HG03108 (cell line): ENCODE measurements around the gene BTG2.
"Not testable (repeated sequence)": the region's sequence is repeated elsewhere in the genome, so short reads cannot be mapped to it uniquely, and the experiment has no call there.

Experiments used
- ATAC-seq: cut with Tn5 transposase; IDR thresholded peaks from one replicate; pipeline ENCODE4 v1.9.1; 2021; ENCODE audit warnings: moderate library complexity; ENCODE audit not compliant: unreplicated experiment

BTG2 gene

DNA sequence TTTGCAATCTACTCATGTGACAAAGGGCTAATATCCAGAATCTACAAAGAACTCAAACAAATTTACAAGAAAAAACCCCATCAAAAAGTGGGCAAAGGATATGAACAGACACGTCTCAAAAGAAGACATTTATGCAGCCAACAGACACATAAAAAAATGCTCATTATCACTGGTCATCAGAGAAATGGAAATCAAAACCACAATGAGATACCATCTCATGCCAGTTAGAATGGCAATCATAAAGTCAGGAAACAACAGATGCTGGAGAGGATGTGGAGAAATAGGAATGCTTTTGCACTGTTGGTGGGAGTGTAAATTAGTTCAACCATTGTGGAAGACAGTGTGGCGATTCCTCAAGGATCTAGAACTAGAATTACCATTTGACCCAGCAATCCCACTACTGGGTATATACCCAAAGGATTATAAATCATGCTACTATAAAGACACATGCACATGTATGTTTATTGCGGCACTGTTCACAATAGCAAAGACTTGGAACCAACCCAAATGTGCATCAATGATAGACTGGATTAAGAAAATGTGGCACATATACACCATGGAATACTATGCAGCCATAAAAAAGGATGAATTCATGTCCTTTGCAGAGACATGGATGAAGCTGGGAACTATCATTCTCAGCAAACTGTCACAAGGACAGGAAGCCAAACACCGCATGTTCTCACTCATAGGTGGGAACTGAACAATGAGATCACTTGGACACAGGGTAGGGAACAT, 8.9 kb downstream of the BTG2 start:
- ATAC-seq = not testable (repeated sequence)

DNA sequence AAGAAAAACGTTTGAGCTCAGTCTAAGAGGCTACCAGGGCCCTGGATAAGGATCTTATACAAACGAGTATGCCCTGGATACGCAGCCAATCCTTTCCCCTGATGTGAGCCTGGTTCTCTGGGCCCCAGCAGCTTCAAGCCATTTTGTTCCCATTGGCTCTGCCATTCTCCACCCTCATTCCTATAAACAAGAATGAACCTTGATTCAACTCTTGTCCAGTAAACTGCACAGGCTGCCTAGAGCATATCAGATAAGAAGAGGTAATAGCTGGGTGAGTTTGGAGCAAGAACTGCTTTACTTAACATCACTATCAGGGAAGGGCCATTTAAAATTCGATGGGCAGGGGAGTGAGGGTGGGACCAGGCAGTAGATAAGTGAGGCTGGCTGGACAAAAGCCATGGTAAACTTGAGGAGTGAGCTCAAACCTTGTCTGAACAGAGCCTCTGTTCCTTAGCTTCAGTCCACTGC, 11.3 kb downstream of the BTG2 start:
- ATAC-seq = no peak

DNA sequence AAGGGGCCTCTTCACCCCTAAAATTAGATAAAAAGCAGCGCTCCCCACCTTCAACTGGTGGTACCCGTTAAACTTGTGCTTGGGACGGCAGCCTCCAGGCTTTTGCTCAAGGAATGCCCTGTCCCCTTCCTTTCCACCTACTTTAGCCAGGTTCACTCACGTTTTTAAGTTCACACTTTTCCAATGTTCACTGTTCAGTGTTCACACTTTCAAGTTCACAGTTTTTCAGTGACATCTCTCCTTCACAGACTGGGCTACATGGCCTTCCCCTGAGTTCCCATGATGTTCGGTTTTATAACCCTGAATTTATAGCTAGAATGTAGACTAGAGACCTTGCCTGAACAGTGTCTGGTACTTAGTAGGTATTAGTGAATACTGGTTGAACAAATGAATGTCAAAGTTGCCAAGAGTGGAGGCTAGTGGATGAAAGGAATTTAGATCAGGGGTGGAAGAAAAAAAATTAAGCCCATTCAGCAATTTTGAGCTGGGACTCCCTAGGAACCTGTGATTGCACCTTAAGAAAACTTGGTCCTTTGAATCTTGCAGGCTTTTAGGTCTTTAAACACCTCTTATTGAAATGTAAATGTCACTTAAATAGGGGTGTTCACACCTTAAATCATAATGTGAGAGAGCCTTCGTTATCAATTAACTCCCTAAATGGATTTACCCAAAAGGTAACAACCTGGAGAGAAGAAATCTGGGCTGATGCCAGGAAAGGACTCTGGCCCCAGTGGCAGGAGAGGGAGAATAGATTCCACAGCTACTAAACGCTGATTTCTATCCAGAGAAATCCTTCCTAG, 12.3 kb downstream of the BTG2 start:
- ATAC-seq = no peak

DNA sequence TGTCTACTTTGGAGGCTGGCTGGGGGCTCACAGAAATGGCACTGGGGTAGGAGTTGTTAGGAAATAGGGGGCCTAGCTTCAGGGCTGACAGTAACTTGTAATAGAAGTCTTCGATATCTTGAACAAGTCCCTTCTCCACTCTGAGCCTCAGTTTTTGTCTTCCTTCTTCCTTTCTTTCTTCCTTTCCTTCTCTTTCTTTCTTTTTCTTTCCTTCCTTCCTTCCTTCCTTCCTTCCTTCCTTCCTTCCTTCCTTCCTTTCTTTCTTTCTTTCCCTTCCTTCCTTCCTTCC, 12.9 kb downstream of the BTG2 start:
- ATAC-seq = no peak

DNA sequence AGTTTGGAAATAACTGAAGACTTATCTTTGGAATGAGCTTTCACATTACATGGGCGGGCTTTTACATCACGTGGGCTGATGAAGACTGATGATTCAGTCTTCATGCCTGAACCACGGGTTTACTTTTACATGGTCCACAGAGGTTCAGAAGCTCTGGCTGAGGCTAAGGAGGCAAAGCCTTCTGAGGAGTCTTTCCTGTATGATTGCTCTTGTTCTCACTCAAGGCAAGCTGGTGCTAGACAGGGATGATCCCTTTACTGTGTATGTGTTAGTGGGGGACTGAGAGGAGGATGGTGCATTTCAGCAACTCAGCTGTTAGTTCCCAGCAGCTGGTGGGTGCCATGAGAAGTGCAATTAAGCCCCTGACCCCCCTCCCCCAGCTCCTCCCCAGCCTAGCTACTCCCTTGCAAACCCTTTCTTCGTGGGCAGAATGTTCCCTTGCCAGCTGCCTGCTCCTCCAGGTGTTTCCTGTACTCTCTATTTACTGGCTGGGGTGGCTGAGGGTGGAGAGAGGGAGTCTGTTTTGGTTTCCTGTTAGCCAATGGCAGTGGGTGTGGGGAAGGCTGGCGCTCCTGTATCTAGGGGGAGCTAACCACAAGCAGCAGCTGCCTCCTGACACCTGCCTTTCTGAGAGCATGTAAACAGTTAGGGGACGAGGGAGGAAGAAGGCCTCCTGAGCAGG, 15.4 kb downstream of the BTG2 start:
- ATAC-seq = peak; percentile 54

DNA sequence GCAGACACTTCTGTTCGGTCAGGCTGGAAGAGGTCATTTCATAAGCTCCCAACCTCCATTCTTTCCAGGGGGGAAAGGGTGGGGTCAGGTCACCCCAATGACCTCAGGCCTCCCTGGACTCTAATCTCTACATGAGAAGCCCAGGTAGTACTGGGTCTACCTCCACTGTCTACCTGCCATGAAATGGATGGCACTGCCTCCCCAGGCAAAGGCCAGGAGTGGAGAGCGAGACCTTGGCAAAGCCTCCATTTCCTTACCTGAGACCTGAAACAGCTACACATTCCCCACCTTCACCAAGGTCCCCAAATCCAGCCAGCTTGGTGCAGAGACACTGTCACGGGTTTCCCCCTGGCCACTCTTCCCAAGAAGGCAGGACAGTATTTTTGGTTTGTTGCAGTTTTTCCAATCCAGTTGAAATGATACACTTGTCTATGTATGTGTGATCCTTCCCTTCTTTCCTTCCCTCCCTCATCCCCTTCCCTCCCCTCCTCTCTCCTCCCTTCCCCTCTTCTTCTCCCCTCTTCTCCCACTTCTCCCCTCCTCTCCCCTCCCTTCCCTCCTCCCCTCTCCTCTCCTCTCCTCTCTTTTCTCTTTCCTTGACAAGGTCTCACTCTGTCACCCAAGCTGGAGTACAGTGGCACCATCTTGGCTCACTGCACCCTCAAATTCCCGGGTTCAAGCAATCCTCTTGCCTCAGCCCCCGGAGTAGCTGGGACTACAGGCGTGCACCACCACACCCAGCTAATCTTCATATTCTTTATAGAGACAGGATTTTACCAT, 16.1 kb downstream of the BTG2 start:
- ATAC-seq = no peak

DNA sequence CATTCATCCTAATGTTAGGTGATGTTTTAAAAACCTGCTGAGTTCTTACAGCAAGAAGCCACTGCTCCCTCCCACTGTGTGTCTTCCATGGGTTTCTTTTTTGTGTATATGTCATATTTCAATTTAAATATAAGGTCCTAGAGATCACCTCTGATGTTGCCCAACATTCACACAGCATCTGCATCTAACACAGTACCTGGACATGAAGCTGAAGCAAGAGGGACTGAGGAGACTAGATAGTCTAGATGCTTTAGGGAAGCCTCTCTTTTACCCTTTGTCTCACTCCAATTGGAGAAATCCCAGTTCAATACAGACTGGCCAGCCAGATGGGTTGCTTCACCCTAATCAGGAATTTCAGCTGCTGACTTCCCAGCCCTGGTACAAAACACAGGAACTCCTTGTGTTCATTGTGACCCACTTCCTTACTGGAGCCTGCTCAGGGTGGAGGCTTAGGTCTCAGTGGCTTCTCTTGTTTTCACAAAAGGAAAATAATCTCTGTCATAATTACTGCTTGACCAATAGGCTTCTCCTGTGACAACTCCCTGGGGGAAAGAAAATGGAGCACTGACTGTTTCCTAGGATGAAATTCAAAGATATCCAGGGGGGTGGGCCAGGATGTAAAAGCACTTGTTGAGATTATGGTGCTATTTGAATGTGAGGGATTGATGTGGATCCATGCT, 17.3 kb downstream of the BTG2 start:
- ATAC-seq = no peak

DNA sequence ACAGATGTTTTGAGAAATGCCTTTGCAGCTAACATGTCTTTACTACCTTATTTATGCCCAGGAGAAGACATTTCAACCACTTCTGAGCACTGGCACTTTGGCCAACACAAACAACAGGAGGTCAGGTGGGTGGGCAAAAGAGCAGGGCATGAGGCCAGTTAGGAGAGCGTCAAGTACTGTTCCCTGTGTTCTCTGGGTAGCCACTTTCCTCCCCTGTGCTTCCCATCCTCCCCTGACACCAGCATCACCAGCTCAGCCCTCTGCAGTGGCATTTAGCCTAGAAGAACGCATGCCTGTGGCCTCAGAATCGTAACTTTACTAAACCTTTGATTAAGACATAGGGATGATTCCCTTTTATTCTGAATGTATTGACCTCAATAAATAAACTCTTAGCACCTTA, 18.3 kb downstream of the BTG2 start:
- ATAC-seq = no peak

DNA sequence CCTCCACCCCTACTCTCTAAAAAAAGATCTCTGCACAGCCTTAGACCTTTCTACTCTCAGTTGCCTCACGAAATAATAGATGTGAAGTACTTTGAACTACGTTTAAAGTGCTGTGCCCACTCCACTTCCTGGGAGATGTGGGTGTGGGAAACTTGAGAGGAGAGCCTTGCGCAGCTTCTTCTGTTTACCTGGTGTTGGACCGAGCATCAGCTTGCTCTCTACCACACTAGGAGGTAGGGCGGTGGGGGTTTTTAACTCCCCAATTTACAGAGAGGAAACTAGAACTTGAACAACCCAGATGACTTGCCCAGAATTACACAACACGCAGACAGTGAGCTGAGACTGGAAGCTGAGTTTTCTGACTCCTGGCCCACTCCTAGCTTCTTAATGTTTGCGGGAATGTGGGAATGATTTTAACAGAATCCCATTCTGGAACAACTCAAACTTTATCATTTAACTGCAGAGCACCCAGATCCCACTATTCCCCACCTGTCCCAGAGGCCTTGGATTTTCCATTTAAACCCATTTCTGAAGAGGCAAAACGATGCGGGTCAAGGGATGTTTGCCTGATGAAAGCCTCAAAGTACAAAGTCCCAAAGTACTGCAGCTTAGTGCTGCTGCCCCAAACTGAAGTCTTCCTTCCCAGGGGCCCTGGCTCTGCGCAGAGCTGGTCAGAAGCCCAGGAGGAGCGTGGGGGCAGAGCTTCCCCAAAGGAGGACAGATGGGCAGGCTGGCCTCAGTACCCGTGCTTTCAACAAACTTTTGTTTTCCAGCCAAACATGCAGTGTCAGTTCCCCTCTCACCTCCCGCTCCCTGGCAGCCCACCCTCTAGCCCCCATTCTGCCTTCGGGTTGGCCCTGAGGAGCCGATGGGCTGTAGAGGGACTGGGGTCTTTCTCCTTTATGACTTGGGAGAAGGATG, 19.0 kb downstream of the BTG2 start:
- ATAC-seq = no peak

DNA sequence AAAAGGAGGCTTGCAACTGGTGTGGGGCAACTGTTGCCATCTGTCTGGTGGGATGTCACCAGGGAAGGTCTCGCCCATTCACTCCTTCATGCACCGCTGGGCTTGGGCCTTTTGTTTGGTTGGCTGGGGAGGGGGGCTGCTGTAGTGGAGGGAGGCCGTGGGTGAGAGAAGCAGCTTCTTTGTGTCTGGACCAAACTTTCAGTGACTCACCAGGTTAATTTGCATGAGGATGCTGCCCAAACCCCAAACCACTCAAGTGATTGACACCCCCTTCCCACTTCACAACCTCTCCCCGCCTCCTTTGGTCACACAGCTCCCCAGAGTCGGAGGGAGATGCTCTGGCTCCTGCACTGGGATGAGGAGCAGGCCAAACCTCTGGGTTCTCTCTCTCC, 19.7 kb downstream of the BTG2 start:
- ATAC-seq = peak; percentile 27

DNA sequence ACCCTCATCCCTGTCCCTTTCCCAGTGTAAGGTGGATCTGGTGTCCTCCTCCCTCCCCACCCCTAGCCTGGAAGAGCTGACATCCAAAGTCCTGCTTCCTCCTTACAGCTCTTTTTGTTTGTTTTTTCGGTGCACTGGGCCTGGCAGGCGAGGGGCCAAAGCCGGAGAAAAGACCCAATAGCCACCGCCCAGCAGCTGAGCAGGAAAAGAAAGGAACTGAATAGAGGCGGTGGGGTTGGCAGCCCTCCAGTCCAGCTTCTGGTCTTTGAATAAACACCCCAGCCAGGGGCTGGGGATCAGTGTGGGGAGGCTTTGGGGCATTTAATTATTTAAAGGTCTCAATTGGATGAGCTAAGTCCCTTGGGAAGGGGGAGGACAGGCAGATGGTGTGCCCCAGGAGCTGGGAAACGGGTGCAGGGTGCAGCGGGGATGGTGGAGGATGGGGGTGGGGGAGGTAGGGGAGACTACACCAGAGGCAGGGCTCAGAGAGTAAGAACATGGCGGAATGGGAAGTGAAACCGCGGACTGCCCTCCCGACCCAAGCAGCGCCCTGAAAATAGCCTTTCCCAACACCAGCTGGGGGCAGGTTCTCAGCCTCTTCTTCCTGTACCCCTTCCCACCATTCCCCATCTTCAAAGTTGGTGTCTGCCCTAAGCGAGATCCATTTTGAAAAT, 20.2 kb downstream of the BTG2 start:
- no peak for ATAC-seq

DNA sequence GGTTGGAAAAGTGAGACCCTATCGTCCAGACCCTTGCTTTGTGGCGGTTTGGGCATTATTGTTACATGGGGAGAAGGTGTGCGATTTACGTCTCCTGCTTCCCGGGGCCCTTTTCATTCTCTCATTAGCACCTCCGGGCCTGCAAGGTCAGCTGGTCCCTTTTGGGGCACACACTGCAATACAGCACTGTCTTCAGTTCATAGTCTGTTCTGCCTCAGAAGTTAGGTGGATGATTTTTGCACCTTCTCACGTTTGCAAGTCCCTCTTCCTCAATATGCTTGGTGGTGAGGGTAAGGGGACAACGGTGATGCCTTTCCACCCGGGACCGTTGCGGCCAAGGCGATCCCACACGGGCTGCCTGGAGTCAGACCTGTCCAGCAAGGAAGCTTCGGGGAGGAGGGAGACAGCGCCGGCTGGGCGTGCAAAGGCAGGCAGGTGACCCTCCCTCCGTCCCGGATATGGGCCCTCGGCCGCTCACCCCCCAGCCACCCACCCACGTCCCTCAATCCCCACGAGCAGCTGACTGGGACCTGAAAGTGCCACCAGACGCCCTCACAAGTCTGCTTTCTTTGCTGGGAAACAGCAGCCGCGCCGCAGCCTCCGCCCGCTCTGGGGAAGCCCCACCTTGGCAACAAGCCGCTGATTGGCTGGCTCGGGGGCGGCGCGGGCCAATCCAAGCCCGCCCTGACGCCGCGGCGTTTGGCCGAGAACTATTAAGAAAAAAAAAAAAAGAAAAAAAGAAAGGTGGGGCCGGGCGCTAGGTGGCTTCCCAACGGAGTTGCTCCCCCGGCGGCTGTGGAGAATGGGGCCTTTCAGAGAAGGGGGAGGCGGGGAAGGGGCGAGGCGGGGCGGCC, 21.7 kb downstream of the BTG2 start:
- ATAC-seq = peak; percentile 49

DNA sequence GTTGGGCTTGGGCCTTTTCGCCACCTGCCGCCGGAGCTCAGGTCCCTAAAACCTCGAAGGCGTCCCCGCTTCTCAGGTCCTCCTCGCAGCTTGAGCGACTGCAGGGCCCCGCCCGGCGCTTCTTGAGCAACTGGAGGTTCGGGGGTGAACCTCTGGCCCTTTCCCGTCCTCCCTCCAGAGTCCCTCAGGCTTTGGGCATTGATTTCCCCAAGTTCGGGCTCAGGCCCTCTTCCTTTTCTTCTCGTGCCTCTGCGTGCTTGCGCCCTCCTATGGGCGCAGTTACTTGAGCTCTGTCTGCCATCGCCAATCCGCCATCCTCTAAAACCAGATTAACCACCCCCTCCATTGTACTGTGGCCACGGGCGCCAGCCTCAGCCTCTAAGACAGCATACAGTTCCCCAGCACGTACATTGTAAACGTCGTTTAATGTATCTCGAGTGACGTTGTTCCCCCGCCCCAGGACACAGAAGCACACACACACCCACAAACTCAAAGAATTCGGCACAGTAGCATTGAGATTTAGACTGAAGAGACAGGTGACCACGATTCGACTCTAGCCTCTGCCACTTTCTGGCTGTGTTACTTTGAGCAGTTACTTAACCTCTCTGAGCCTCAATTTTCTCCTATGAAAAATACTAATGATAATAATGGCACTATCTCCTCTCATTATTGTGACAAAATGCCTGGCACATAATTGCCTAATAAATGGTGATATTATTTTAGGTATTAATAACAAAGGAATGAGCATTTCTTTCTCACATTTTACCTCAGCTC, 22.6 kb downstream of the BTG2 start:
- peak; percentile 23 for ATAC-seq

DNA sequence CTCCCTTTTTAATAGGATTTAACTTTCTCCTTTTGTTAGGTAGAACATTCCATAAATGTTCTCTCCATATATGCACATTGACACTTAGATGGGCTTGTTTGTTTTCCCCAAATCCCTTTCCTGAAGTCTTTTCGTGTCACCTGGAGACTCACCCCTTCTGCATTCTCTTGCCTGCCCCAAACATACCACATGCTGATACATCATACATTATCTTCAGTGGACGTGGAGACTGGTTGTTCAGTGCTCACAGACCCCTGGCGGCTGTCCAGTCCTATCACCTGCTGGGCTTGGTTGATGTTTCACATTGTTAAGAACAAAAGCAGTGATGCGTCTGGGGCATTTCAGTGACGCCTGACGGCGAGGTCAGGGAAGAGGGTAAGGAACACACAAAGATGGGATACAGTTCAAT, 23.4 kb downstream of the BTG2 start:
- ATAC-seq = no peak

DNA sequence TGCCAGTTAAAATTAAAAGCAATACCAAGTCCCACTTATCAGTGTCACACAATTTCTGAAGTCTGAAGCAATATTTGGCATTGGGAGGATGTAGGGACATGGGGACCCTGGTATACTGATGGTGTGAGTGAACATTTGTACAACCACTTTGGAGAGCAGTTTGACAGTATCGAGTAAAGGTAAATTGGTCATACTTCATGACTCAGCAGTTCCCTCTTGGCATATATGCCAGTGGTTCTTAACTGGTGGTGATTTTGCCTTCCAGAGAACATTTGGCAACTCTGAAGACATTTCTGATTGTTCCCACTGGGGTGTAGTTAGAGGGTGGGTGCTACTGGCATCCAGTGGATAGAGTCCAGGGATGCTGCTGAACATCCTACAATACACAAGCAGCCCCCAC, 25.9 kb downstream of the BTG2 start:
- no peak for ATAC-seq

DNA sequence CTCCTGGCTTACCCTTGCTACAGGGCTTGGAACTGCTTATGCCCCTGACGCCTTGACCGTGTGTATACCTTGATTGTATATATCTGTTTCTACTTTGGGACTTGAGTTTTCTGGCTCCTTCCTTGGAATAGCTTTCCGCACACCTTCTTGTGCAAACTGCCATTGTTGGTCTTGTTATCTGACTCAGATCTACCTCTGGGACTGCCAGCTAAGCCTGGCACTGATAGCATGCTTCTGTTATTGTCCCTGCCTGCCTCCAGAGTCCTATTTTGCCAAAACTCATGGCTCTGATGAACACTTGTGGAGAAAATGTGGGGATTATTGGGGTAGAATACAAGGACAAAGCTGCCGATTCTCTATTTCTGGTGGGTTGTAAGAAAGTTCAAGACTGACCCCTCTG, 30.2 kb downstream of the BTG2 start:
- ATAC-seq = no peak

DNA sequence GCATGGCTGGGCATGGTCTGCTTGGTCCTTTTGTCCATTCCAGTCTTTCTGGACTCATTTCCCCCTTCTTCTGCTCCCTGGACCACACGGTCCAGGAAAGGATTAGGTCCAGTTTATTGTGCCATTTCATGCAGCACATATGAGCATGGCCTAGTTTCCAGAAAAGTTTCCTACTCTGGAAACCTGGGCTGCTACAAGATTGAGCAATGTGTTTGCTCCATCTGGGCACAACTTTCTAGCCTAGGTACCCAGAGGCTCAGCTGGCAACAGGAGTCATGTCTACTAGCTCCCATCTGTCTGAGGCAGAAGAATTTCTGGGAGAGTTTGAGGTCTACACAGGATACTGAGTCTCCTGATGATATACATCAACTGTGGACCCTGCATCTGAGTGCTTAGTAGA, 30.8 kb downstream of the BTG2 start:
- no peak for ATAC-seq
